HAP-1 (cell line): Measurements from ENCODE around the gene TSPAN5.

Source experiments
- DNase-seq, 2 experiments: peaks; one replicate each; pipeline ENCODE4 v3.0.0-alpha.2; 2016 to 2020; ENCODE audit warnings: low spot score in 2 of 2
- H3K27me3 ChIP-seq: fragments of 250-450 bp; sonication (Bioruptor Pico); 2 replicates; pipeline ENCODE4 v1.5.1; 2020; ENCODE audit warnings: low read depth, mild to moderate bottlenecking, moderate library complexity
- H3K36me3 ChIP-seq: fragments of 250-450 bp; sonication (Bioruptor Pico); replicated peaks from 2 replicates; pipeline ENCODE4 v1.5.1; 2020; ENCODE audit warnings: mild to moderate bottlenecking
- H3K4me1 ChIP-seq: fragments of 250-450 bp; sonication (Bioruptor Pico); 2 replicates; pipeline ENCODE4 v1.5.1; 2020; ENCODE audit warnings: mild to moderate bottlenecking
- H3K4me3 ChIP-seq: fragments of 250-450 bp; sonication (Bioruptor Pico); 2 replicates; pipeline ENCODE4 v1.5.1; 2020; ENCODE audit warnings: mild to moderate bottlenecking, moderate library complexity
- H3K9me3 ChIP-seq: fragments of 250-450 bp; sonication (Bioruptor Pico); 2 replicates; pipeline ENCODE4 v1.5.1; 2020; ENCODE audit warnings: mild to moderate bottlenecking, moderate library complexity
- in situ Hi-C: fragments of 300-500 bp; cut with MboI; formaldehyde crosslinking; loops from 3 replicates; pipeline ENCODE4 v1.14.3; 2020; ENCODE audit warnings: low sequenced_read_pairs, inconsistent platforms, mixed read lengths

TSPAN5 gene

DNA sequence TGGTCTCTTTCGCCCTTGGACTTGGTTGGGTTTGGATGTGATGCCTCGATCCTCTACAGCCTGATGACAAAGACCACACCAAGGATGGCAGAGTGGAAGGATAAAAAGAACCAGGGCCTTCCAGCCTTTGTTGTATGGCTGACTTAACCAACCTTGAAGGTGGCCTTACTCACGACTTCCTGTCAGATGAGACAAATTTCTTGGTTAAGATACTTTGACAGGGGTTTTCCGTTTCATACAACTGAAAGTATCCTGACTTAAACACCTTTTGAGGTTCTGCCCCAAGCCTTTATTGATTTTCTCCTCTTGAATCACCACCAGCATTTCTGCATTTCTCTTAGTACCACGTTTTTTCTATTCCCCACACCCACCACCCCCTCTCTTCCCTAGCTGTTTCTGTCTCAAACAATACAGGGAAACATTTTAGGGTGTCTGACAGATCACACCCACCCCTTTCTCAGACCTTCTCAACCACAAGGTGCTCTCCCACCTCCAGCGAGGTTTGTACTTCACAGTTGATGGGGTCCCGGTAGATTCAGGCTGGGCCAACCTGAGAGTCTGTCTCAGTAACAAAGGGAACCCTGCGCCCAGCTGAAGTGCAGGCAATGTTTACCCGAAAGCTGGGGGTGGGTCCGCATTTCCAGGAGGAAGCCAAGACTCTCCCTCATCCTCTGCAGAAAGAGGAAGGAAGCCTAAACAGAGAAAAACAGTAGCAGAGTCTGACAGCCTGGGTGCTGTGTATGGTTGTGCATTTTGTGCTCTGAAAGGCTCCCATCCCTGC, 5.0 kb upstream of the TSPAN5 start:
- peaks cover 33% of the 10 kb centered on the region for H3K27me3 ChIP-seq
- no peaks in the 10 kb centered on the region for H3K9me3 ChIP-seq
- no peak for DNase-seq
- in situ Hi-C loops, result no loop called here
- H3K36me3 ChIP-seq, result no peaks in the 10 kb centered on the region
- H3K4me3 ChIP-seq, result no peak overlapping the region
- no peaks in the 10 kb centered on the region for H3K4me1 ChIP-seq

DNA sequence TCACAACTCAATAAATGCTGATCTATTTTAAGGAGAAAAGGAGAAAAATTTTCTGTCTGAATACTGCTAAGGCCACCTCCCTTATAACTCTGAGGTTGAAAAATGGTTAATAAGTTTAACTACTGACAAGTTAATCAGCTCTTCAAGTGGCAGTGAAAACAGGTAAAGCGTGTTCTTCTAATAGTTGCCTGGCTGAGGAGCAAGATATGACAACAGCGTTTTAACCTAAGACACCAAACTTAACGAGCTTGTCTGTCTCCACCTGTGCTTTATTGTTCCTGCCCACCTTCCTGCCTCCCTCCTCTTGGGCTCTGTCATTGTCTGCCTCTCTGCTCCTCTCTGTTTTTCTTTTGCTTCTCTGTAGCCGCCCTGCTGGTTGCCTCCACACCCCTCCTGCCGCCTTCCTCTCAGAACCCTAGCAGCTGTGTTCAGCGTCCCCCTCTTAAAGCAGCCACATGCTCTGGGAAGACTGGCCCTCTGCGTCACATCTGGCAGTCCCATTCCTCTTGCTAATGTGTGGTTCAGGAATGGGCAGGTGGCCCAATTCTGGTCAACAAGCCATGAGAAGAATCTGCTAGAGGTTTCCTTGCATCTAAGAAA, 4.3 kb upstream of the TSPAN5 start:
- Histone ChIP-seq H3K9me3 (no peaks in the 10 kb centered on the region), H3K36me3 (no peaks in the 10 kb centered on the region), H3K27me3 (peaks cover 30% of the 10 kb centered on the region), H3K4me1 (no peaks in the 10 kb centered on the region), H3K4me3 (no peak overlapping the region)
- no peak for DNase-seq
- in situ Hi-C loops, result no loop called here

DNA sequence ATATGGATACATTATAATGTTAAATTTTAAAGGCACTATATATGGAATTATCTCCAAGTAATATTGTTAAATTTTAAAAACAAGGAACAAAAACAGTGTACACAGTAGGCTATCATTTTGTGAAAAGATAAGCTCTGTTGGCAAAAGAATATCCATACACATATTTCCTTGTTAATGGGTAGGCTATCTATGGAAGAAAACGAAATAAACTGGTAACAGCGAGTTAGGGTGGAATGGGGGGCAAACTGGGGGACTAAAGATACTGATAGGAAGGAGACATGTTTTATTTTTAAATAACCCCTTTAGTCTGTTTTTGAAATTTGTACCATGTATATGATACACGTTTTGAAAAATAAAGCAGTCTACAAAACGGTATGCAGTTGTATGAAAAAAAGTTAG, 3.6 kb upstream of the TSPAN5 start:
- in situ Hi-C loops, result no loop called here

DNA sequence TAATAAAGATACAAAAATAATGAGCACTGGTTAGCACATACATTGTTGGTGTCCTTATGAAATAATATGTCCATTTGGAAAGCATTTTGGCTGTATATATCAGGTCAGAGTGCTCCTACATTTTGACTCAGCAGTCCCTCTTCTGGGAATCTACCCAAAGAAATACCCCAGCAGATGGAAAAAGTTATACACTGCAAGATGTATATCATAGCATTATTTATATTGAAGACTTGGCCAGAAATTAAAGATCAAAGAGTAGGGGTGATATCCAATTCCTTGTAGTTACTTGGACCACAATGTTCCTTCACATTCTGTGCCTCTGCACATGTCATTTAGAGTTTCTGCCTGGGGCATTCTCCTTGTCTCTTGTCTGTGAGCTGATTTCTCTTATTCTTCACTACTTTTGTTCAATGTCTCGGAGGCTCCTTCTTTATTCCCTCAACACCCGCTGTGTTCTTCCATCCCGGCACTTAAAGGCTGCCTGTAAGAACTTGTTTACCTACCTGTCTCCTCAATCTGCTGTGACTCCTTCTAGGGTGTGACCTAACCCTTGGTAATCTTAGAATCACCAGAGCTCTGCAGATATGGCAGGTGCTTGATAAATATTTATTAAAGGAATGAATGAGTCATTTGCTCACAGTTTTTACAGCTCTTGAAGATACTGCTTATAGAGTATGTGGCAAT, 3.1 kb upstream of the TSPAN5 start:
- DNase-seq, result no peak
- H3K36me3 ChIP-seq, result no peaks in the 10 kb centered on the region
- H3K4me1 ChIP-seq, result peaks cover 5% of the 10 kb centered on the region
- no peak overlapping the region for H3K4me3 ChIP-seq
- peaks cover 30% of the 10 kb centered on the region for H3K27me3 ChIP-seq
- in situ Hi-C loops, result no loop called here
- H3K9me3 ChIP-seq, result no peaks in the 10 kb centered on the region

More for the DNA sequence above, 3.6 kb upstream of the TSPAN5 start:
- no peak overlapping the region for H3K4me3 ChIP-seq
- peaks cover 30% of the 10 kb centered on the region for H3K27me3 ChIP-seq
- peaks cover 1% of the 10 kb centered on the region for H3K4me1 ChIP-seq
- H3K36me3 ChIP-seq, result no peaks in the 10 kb centered on the region
- H3K9me3 ChIP-seq, result no peaks in the 10 kb centered on the region
- no peak for DNase-seq

DNA sequence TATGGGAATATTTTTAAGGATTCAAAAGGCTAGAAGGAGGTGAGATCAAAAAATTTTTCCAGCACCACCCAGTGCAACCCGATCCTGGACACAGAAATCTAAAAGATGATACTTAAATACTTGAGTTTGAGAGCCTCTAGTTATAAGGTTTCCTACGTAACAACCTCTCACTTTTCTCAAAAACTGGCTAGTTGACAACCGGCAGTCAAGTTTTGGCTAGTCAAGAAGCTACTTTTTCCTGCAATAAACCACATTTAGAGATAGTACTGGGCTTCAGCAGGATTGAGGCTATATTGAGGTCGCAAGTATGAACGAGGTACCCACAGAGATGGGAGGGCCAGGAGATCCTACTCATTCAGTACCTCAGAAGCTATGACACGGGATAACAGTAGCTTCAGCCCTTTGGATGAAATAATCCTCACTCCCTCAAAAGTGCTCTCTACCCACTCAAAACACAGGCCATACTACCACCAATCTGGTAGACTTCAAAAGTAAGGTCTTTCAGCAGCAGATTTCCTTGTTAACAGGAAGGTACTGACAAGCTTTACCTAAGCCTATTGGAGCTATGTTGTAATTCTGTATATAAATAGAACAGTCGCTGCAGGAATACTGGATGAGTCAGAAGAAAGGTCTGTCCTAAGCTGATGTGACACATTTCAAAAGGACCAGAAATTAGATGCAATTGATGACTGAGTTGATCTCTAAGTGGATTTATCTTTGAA, 1.5 kb upstream of the TSPAN5 start:
- no peaks in the 10 kb centered on the region for H3K9me3 ChIP-seq
- no peaks in the 10 kb centered on the region for H3K36me3 ChIP-seq
- DNase-seq, result no peak
- H3K4me3 ChIP-seq, result no peak overlapping the region
- peaks cover 5% of the 10 kb centered on the region for H3K4me1 ChIP-seq
- in situ Hi-C loops, result no loop called here
- H3K27me3 ChIP-seq, result peaks cover 30% of the 10 kb centered on the region

DNA sequence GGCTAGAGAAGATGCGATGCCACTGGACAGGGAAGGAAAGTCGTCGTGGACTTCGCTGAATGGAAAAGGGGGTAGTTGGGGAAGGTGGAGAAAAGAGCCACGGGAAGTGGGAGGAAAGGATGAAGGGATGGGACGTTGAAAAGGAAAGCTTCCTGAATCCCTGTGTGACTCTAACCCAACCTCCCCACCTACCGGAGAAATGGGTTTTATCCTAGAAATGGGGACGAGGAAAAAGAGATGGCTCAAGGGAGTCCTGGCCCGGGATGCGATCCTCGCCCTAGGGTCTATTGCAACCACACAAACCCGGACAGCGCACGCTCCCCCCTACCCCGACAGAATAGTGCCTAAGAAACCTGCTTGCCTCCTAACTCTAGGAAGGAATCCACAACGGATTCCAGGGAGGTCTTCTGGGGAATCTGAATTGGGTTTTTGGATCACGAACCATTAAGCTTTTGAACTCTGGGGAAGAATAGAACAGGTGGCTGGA, 738 bp upstream of the TSPAN5 start:
- in situ Hi-C loops, result no loop called here
- Histone ChIP-seq H3K4me1 (peaks cover 5% of the 10 kb centered on the region), H3K27me3 (peaks cover 30% of the 10 kb centered on the region), H3K9me3 (no peaks in the 10 kb centered on the region), H3K36me3 (no peaks in the 10 kb centered on the region), H3K4me3 (peak overlapping the region; percentile 51)
- DNase-seq, result no peak

DNA sequence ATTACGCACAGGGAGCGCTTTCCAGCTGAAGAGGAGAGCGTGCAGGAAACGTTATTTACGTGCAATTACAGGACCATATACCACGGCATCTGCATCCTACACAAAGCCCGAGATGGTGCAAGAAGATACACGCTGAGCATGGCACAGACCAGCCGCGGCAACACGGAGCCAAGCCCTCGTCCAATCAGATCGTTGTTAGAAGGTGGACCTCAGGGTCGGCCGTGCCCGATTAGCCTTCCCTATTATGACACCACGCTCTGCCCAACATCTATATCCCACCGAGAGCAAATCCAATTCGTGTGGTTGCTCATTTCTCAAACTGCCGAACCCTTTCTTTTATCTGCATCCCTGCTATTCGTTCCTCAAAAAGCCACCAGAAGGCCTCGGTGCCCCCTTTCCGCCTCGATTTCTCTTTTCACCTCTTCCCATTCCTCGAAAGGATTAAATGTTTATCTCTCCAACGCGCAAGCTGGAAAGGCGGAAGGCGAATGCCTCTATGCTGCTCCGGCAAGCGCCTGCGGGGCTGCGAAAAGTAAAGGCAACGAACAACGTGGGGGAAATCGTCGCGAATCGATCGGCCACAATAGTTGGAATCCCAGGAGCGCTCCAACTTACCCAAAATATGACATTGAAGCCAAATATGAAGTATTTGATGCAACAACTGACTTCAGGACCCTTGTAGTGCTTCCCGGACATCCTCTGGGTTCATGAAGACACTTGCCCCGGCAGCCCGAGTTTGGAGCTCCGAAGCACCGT, 702 bp downstream of the TSPAN5 start:
- peak overlapping the region; percentile 51 for H3K4me3 ChIP-seq
- no peaks in the 10 kb centered on the region for H3K36me3 ChIP-seq
- H3K4me1 ChIP-seq, result peaks cover 5% of the 10 kb centered on the region
- H3K27me3 ChIP-seq, result peaks cover 28% of the 10 kb centered on the region
- in situ Hi-C loops, result no loop called here
- peak; percentile 45 to 68 for DNase-seq
- no peaks in the 10 kb centered on the region for H3K9me3 ChIP-seq

DNA sequence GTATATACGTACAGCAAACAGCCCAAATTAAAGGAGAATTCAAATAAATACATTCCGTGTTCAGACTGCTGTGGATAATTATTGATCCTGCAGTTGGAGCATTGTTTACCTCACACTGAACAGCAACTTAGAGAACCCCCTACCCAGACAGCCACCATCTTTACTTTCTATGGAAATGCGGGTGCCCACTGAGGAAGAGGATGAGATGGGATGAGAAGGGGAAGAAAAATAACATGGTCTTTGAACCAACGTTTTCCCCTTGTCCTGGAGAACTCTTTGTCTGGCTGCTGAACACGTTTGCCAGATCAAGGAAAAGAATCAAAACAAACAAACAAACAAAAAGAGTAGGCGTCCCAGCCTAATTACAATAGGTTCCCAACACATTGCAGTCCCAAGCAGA, 1.5 kb downstream of the TSPAN5 start:
- H3K9me3 ChIP-seq, result no peaks in the 10 kb centered on the region
- DNase-seq, result no peak
- peak overlapping the region; percentile 51 for H3K4me3 ChIP-seq
- no peaks in the 10 kb centered on the region for H3K36me3 ChIP-seq
- H3K27me3 ChIP-seq, result peaks cover 20% of the 10 kb centered on the region
- H3K4me1 ChIP-seq, result peaks cover 5% of the 10 kb centered on the region
- in situ Hi-C loops, result no loop called here

DNA sequence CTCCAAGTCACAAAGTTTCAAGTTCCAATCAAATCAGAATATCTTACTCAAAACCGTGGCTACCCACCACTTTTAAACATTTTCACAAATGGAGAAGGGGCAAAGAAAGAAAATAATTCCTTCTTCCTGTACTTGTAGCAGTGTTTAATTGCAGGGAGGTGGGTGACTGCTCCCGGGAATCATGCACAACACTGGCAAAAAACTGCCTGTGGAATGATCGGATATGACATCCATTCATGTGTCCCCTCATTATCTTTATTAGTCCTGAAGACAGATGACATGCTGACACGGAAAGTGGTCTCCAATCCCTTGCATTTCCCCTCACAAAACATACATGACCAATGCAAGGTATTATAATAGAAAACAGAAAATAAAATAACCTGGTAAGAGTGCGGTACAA, 2.0 kb downstream of the TSPAN5 start:
- Histone ChIP-seq H3K4me1 (peaks cover 5% of the 10 kb centered on the region), H3K9me3 (no peaks in the 10 kb centered on the region), H3K4me3 (no peak overlapping the region), H3K27me3 (peaks cover 15% of the 10 kb centered on the region), H3K36me3 (no peaks in the 10 kb centered on the region)
- DNase-seq, result no peak
- in situ Hi-C loops, result no loop called here

DNA sequence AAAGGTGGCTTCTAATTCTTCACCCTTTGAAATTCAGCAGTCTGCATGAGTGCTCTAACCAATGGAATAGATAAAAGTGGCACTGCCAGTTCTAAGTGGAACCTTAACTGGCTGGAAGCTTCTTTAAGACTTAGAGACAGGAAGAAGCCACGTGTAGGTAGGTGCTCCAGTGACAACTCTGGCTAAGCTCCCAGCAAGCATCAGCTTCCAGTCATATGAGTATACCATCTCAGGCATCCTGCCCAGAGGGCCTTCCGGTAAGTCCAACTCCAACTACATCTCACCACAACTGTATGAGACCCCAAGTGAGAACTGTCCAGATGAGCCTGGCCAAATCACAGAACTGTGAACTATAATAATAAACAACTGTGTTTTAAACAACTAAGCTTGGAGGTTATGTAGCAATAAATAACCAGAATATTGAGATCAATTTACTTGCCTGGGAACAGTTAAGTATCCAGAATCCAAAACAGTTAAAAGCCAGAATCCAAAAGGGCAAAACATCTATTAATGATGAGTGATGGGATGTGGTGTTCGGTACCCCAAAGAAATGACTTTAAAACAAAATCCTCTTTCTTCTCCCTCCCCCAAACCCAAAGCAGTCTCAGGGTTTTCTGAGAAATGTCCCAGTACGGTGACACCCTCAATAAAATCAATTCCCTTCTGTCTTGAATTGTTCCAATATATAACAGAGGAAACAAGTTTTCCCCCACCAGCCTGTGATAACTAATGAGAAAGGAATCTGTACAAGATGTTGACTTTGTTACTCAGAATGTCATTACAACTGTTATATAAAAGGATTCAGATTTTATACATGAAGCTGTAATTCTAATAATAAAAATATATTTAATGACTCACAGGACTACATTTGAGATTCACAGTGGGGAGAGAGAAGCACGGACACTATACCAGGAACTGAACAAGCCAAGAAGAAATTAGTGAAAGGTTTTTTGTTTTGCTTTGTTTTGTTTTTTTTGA, 4.2 kb downstream of the TSPAN5 start:
- Histone ChIP-seq H3K36me3 (no peaks in the 10 kb centered on the region), H3K9me3 (no peaks in the 10 kb centered on the region), H3K4me1 (peaks cover 5% of the 10 kb centered on the region), H3K4me3 (no peak overlapping the region), H3K27me3 (peaks cover 4% of the 10 kb centered on the region; the same call in 1 of the 2 replicates)
- DNase-seq, result no peak
- in situ Hi-C loops, result no loop called here

DNA sequence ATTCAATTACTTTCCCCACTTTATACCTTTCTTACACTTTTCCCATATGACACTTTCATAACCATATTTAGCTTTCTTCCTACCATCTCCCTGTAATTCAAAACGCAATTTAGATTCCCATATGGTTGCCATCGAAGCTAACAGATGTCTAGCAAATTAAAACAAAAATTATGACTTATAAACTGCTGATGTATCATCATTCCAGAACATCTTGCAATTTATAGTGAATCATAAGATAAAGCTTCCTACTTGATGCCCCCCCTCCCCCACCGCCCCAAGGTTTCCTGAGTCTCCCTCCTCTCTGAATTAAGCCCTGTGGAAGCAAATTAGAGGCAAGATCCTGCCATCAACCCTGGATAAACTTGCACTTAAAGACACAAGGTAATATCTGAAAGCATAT, 5.4 kb downstream of the TSPAN5 start:
- no peak overlapping the region for H3K4me3 ChIP-seq
- DNase-seq, result no peak
- no peaks in the 10 kb centered on the region for H3K9me3 ChIP-seq
- peaks cover 5% of the 10 kb centered on the region for H3K4me1 ChIP-seq
- in situ Hi-C loops, result no loop called here
- H3K36me3 ChIP-seq, result no peaks in the 10 kb centered on the region
- no peaks in the 10 kb centered on the region for H3K27me3 ChIP-seq

DNA sequence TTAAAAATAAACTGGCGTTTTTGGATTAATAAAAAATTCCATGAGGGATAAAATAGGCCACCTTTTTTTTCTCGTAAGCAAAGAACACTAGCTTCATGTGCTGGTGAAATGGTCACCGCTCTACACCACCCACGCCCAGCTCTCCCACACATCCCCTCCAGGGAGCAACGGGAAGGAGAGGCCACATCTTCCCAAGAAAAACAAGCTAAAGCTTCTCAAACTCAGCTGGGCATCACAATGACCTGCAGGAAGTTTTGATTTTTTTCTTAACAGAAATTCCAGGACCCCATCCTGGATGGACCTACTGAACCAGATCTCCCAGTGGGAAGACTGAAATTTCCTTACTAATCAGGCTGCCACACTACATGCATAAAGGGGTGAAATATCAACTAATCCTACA, 9.8 kb downstream of the TSPAN5 start:
- Histone ChIP-seq H3K4me3 (no peak overlapping the region), H3K27me3 (no peaks in the 10 kb centered on the region), H3K4me1 (peaks cover 5% of the 10 kb centered on the region; the same call in 1 of the 2 replicates), H3K9me3 (no peaks in the 10 kb centered on the region), H3K36me3 (no peaks in the 10 kb centered on the region)
- in situ Hi-C loops, result no loop called here
- DNase-seq, result no peak
